Tibial artery (tissue), 4 donors: Measurements from ENCODE around the gene KDM2B.

ENCODE experiments used
- DNase-seq, 2 donors: peaks; one replicate each; pipeline ENCODE4 v3.0.0-alpha.2; 2019
- H3K27ac ChIP-seq, 2 donors: fragments of 200-600 bp; sonication (generic) in 1 of 2; 1 replicate in 1 of 2; 2 replicates in 1 of 2; pipeline ENCODE4 v1.5.1; 2018 to 2019; ENCODE audit warnings: mild to moderate bottlenecking in 1 of 2
- H3K27me3 ChIP-seq, 2 donors: fragments of 200-600 bp; sonication (generic) in 1 of 2; one replicate each; pipeline versions ENCODE4 v1.5.1 to v1.6.0; 2016 to 2019
- H3K36me3 ChIP-seq, 3 donors: fragments of 200-600 bp; sonication (generic) in 2 of 3; one replicate each; pipeline ENCODE4 v1.5.1; 2016 to 2019; ENCODE audit warnings: mild to moderate bottlenecking in 2 of 3
- H3K4me1 ChIP-seq, 4 donors: fragments of 200-600 bp; sonication (generic) in 2 of 4; 1 replicate in 3 of 4; 2 replicates in 1 of 4; pipeline ENCODE4 v1.5.1; 2016 to 2019
- H3K4me3 ChIP-seq, 2 donors: fragments of 200-600 bp; sonication (generic) in 1 of 2; 1 replicate in 1 of 2; 2 replicates in 1 of 2; pipeline ENCODE4 v1.5.1; 2018 to 2019; ENCODE audit warnings: mild to moderate bottlenecking in 2 of 2
- H3K9me3 ChIP-seq, 3 donors: fragments of 200-600 bp; sonication (generic) in 1 of 3; one replicate each; pipeline ENCODE4 v1.5.1; 2016 to 2019
- intact Hi-C: fragments of 100-400 bp; cut with DNase I; formaldehyde crosslinking; loops from one replicate; pipeline ENCODE4 v1.15.0; 2023; ENCODE audit warnings: low total_unique reads
- TF ChIP-seq, protein P1 (sequence below), 2 experiments: fragments of 200-600 bp in 1 of 2; fragments of 450-650 bp in 1 of 2; IDR thresholded peaks; one replicate each; pipeline ENCODE4 v1.5.1; 2017 to 2019; ENCODE audit warnings: antibody characterized with exemption in 2 of 2, mild to moderate bottlenecking in 1 of 2, moderate library complexity in 1 of 2

Gene KDM2B

GRCh38 chr12:121565076-121565475, 15.7 kb downstream of the KDM2B start:
- no peaks in the 10 kb centered on the region for H3K27me3 ChIP-seq
- TF ChIP-seq, protein P1, sequence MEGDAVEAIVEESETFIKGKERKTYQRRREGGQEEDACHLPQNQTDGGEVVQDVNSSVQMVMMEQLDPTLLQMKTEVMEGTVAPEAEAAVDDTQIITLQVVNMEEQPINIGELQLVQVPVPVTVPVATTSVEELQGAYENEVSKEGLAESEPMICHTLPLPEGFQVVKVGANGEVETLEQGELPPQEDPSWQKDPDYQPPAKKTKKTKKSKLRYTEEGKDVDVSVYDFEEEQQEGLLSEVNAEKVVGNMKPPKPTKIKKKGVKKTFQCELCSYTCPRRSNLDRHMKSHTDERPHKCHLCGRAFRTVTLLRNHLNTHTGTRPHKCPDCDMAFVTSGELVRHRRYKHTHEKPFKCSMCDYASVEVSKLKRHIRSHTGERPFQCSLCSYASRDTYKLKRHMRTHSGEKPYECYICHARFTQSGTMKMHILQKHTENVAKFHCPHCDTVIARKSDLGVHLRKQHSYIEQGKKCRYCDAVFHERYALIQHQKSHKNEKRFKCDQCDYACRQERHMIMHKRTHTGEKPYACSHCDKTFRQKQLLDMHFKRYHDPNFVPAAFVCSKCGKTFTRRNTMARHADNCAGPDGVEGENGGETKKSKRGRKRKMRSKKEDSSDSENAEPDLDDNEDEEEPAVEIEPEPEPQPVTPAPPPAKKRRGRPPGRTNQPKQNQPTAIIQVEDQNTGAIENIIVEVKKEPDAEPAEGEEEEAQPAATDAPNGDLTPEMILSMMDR (IDR thresholded peaks at IDR 0.05), result no peak
- DNase-seq, result no peak
- H3K27ac ChIP-seq, result no peak overlapping the region
- no peak overlapping the region for H3K4me3 ChIP-seq
- intact Hi-C loops, result no loop called here
- peaks cover 2 to 22% (median 12%) of the 10 kb centered on the region in 4 donors for H3K4me1 ChIP-seq
- peaks cover 0 to 8% (median 0%) of the 10 kb centered on the region in 3 donors for H3K36me3 ChIP-seq
- no peaks in the 10 kb centered on the region for H3K9me3 ChIP-seq

GRCh38 chr12:121562488-121562887, 18.3 kb downstream of the KDM2B start:
- intact Hi-C loops, result no loop called here
- DNase-seq, result no peak
- Histone ChIP-seq H3K9me3 (no peaks in the 10 kb centered on the region), H3K4me3 (no peak overlapping the region), H3K27ac (no peak overlapping the region), H3K36me3 (peaks cover 0 to 8% (median 0%) of the 10 kb centered on the region in 3 donors), H3K4me1 (peaks cover 0 to 9% (median 0%) of the 10 kb centered on the region in 4 donors), H3K27me3 (no peaks in the 10 kb centered on the region)
- TF ChIP-seq, protein P1 (IDR thresholded peaks at IDR 0.05), result no peak

DNA sequence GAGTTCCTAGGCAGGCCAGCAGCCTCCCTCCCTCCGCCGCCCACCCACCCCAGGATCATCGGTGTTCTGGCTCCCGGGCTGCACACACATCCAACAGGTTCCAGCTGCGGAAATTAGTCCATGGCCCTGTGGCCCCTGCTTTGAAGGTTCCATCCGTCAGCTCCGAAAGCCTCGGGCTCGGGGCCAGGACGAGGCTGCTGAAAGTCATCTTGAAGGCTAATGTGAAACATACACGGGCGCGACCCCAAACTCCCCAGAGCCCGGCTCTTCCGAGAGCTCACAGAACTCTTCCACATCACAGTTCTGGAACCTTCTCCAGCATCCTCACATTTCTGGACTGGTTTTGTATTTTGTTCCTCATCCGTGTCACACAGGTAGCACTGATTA, 19.8 kb downstream of the KDM2B start:
- no peaks in the 10 kb centered on the region for H3K27me3 ChIP-seq
- intact Hi-C loops, result no loop called here
- H3K4me3 ChIP-seq, result no peak overlapping the region
- H3K36me3 ChIP-seq, result peaks cover 0 to 8% (median 0%) of the 10 kb centered on the region in 3 donors
- H3K4me1 ChIP-seq, result peaks cover 0 to 9% (median 0%) of the 10 kb centered on the region in 4 donors
- no peak overlapping the region for H3K27ac ChIP-seq
- no peaks in the 10 kb centered on the region for H3K9me3 ChIP-seq
- TF ChIP-seq, protein P1 (IDR thresholded peaks at IDR 0.05), result no peak
- no peak for DNase-seq

DNA sequence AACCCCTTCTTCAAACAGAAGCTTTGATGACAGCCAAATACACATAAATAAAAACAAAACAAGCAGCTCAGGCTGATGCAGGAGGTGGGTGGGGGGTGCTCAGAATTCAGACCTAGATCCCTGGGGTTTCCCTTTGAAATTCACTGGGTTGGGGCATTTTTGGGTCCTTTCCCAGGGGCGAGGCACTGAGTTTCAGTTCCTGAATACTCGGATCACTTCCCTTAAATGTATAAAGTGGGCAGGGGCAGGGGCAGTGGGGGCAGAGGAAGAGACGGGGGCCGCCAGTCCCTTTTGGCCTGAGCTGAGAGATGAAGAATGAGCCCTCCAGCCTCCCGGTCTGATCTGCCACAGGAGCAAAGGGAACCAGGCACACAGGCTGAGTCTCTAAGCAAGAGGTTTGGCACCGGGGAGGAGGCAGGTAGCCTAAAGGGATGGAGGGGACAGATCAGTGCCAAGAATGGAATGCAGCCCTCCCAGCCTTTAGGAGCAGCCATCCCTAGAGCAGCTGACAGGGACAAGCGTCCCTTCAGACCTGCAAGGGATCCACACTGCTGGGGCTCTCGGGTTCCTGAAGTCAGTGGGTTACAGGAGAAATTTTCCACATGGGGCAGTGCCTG, 20.3 kb downstream of the KDM2B start:
- TF ChIP-seq, protein P1 (IDR thresholded peaks at IDR 0.05), result no peak
- Histone ChIP-seq H3K9me3 (no peaks in the 10 kb centered on the region), H3K36me3 (peaks cover 0 to 8% (median 0%) of the 10 kb centered on the region in 3 donors), H3K27ac (no peak overlapping the region), H3K4me1 (peaks cover 0 to 9% (median 0%) of the 10 kb centered on the region in 4 donors), H3K4me3 (no peak overlapping the region), H3K27me3 (no peaks in the 10 kb centered on the region)
- intact Hi-C loops, result no loop called here
- DNase-seq, result no peak

DNA sequence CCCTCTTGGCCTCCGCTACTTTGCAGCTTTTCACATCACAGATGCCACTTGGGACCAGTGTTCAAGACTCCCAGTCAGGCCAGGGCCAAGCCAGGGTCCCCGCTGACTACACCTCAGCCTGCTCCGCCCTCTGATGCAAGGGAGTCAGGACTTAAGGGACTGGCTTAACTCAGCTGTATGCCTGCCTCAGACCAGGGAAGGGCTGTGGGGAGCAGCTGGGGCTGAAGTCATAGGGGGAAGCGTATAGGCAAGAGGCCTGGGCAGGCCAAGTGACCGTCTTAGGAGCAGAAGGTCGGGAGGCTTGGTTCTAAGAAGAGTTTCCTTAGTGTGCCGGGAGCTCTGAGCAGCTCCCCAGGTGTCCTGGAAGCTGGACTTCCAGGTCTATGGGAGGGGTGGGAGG, 21.9 kb downstream of the KDM2B start:
- Histone ChIP-seq H3K4me3 (no peak overlapping the region), H3K36me3 (peaks cover 0 to 14% (median 0%) of the 10 kb centered on the region in 3 donors), H3K4me1 (peaks cover 0 to 9% (median 0%) of the 10 kb centered on the region in 4 donors), H3K27ac (no peak overlapping the region), H3K27me3 (no peaks in the 10 kb centered on the region), H3K9me3 (no peaks in the 10 kb centered on the region)
- TF ChIP-seq, protein P1 (IDR thresholded peaks at IDR 0.05), result no peak
- DNase-seq, result no peak
- intact Hi-C loops, result loop anchor here (5.0 kb wide), 2 partner anchors 58 to 123 kb away; no protein-coding TSS in a partner anchor
